ENCODE measurements around the gene AGMO. TPM values are rescaled to one million over a fixed set of nuclear protein-coding genes. Genes with fewer than 3 reads are reported as not detected.
A peak's percentile ranks its signal among the peaks of the same experiment; 100 is the strongest.

Gene AGMO
- total RNA-seq, 1 experiment from 2014 or later, result 0.05 TPM

GRCh38 chr7:15236952-15237351 lies 324.9 kb downstream of the AGMO start:
- no peak for DNase-seq (ENCODE audit: low spot score)

DNA sequence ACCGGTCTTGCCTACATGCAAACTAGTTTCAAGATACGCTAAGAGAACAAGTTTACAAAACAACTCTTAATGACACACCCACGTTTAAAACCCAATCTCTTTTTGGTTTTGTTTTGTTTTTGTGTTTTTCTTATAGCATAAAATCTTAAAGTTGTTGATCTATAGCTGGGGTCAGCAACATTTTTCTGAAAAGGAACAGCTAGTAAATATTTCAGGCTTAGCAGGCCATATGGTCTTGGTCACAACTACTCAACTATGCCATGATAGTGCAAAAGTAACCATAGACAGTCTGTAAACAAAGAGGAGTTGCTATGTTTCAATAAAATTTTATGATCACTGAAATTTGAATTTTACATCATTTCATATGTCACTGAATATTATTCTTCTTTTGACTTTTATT lies 327.4 kb downstream of the AGMO start:
- DNase-seq (ENCODE audit: low spot score), result no peak

DNA sequence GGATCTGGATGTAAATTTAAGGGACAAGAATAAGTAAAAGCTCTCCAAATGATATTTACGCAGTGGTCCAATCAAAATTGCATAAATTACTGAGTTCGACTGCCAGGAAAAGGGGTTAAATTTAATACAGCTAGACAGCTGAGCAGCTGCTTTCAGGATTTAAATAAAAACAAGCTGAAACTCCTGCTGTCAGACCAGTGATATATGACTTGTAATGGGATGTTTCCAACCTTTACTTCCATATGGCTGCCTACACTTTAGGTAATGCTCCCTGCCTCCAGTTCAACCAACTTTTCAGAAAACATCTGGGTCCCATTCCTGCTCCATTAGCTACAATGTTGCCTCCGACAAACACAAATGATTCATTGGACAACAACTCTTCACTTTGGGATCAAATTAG lies 333.0 kb downstream of the AGMO start:
- DNase-seq (ENCODE audit: low spot score), result no peak

GRCh38 chr7:15225981-15226380 lies 335.8 kb downstream of the AGMO start:
- no peak for DNase-seq (ENCODE audit: low spot score)

DNA sequence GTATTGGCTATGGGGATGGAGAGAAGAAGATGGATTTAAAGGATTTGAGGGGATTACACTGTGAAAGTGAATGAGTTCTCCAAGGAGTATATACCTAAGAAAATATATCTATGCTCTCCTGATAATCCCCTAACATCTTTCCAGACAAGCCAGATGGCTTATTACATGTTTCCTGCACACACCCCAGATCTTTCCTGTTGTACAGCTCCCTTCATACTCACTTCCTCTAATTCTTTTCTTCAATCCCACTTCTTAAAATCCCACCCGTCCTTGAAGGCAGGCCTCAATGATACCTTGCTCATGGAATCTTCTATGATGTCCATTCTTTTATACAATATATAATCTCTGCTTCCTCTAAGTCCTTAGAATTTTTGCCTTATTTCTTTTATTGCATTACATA lies 342.1 kb downstream of the AGMO start:
- DNase-seq (ENCODE audit: low spot score), result no peak

DNA sequence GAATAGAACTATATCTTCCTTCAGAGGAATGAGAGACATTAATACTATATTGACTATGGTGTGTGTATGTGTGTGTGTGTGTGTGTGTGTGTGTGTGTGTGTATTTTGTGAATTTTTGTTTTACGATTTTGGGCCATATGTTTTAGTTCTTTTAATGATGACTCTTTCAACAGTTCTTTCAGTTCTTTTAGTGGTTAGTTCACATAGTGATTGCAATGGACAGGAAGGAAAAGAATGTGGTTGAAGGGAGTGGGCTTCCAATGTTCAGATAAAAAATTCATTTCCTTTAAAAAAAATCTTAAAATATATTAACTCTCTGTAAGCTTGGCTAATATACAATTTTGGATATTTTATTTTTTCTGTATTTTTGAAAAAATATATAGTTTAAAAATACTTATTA lies 343.6 kb downstream of the AGMO start:
- DNase-seq (ENCODE audit: low spot score), result no peak

DNA sequence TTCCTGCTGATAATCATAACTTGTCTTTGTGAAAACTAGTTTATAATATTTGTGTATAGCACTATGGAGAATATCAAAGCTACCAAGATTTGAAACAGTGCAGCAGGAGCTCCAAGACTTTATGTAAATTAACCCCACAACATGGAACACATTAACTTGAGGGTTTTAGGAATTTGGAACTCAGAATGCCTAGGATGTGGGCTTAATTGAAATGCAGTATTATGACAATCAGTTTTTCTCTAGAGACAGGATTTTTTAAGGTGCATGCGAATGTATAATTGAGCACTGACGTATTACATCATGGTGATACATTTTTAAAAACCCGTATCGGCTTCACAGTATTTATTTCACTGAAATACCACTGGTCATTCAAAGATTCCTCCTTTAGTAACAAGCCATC lies 346.2 kb downstream of the AGMO start:
- no peak for DNase-seq (ENCODE audit: low spot score)

GRCh38 chr7:15214976-15215375 lies 346.8 kb downstream of the AGMO start:
- DNase-seq (ENCODE audit: low spot score), result no peak

DNA sequence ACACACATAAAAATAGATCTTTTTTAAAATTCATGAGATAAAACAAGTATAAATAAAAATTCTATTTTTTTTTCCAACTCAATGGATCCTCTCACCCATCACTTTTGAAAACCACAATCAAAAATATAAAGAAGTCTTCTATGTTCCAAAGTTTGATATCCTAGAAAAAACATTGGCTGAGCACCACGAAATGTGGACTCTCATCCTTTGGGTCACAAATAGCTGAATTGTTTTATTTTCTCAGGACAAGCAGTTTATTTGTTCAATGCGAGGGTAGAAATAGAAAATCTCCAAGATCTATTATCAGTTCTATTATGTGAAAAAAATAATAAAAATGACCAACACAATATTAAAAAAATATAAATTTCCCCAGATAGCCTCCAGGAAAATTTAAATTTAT lies 348.7 kb downstream of the AGMO start:
- no peak for DNase-seq (ENCODE audit: low spot score)

DNA sequence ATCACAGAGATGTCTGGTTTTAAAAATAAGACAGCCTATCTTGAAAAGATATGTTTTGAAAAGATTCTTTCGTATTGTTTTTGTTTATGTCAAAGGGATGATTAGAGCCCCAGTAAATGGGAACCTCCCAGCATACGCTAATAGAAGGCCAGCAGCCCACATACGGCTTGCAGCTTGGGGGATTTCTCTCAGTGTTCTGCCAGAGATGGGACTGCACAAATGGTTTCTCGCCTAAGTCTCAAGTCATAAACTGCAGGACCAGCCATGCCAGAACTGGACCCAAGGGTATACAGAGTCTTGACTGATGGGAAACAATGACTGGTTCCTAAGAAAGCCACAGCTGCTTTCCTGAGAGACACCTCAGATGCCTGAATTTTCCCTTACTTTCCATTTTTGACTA lies 352.4 kb downstream of the AGMO start:
- DNase-seq (ENCODE audit: low spot score), result no peak

DNA sequence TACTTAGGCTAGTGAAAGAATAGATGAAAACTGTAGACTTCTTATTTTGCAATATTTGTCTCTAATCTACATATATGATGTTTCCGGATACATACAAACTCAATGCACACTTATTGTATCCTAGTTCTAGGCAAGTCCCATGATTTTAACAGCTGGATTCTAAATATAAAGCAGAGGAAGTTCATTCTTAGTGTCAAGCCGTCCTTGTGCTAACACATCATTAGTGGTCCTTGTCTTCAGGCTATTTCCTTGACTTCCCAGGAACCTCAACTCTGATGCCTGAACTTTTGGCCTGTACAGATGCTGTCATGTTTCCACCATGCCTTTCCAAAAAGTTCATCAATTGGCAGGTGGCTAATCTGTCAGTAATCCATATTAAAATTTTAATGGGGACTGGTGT lies 357.4 kb downstream of the AGMO start:
- no peak for DNase-seq (ENCODE audit: low spot score)

DNA sequence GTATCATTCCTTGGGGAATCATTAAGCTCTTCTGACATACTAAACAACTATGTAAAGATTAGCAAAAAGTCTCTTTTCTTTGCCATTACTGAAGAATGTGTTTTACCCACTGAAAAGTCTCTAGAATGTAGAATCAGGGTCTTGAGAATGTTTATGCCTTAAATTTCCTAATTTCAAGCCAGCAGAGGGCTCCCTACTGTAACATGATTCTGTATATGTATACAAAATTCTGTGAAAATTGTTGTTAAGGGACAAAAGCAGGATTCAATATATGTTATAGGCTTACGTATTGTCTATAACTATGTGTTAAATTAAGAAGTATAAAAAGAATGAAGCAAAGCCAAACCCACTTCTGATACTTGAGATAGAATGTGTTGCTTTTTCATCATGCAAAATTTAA lies 362.3 kb downstream of the AGMO start:
- peak; percentile 16 for DNase-seq (ENCODE audit: low spot score)

- DNase-seq (ENCODE audit: low spot score), result no peak
These were observed 364.5 kb downstream of the AGMO start for GRCh38 chr7:15197042-15197977.

DNA sequence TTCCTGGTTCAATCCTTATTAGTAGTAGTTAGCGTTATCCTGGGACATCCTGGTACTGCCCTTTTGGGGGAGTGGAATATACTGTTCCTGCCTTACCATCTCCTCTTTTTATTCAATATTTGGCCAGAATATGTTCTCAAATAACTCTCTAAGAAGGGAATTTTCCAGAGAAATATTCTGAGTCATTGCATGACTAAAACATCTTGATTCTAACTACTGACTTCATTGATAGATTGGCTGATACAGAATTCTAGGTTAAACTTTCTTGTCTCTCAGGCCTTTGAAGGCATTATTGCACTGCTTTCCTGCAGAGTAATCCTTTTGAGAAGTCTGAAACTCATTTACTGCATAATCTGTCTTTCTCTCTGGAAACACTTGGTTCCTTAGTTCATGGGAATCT lies 383.8 kb downstream of the AGMO start:
- DNase-seq (ENCODE audit: low spot score), result no peak

DNA sequence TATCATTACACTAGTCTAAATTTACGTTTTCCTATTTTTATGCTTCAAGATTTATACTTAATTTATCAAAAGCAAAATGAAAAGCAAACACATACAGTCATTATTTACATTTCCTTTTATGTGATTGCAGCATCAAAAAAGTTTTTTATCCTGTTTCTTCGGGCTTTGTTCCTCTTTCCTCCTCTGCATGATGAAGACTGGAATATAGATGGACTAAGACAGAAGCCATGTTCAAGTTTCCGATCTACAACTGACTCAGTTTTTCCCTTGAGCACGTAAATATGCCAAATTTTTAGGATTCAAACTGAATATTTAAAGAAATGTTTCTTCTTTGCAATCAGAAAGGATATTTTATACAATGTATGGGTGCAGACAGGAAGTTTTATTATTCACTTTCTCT lies 385.7 kb downstream of the AGMO start:
- no peak for DNase-seq (ENCODE audit: low spot score)

- no peak for DNase-seq (ENCODE audit: low spot score)
These were observed 386.7 kb downstream of the AGMO start for GRCh38 chr7:15175152-15175551.

DNA sequence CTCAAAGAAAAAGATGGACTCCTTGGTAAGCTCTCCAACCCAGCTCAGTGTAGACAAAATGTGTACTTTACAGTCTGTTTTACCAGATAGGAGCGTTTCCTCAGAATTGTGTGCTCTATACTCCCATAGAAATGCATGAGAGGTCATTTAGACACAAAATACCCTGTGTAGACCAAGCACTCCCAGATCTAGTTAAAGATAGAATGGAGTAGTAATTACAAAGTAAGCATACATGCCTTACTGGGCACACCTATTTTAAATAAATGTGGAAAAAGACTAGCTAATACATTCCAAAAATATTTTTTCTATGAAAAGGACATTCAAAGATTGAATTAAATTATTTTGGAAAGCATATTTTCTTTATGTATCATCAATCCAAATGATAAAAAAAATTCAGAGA lies 387.3 kb downstream of the AGMO start:
- no peak for DNase-seq (ENCODE audit: low spot score)

GRCh38 chr7:15168489-15168888 lies 393.3 kb downstream of the AGMO start:
- DNase-seq (ENCODE audit: low spot score), result peak; percentile 8

- peak; percentile 33 for DNase-seq (ENCODE audit: low spot score)
These were observed 393.9 kb downstream of the AGMO start for GRCh38 chr7:15167912-15168311.

DNA sequence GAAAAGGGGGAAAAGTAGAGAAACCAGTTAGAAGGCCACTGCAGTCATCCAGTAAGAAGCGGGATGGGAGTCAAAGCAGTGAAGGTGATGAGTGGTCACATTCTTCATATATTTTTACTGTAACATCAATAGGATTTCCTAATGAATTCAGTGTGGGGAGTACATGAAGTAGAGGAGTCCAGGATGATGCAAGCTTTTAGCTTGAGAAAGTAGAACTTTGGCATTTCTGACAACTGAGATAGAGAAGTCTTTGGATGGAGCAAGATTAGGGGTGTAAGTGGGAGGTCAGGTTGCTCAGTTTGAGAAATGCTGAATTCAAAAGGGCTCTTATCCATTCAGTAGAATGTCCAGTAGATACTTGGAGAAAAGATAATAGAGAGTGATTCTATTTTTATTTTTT lies 395.2 kb downstream of the AGMO start:
- DNase-seq (ENCODE audit: low spot score), result no peak

DNA sequence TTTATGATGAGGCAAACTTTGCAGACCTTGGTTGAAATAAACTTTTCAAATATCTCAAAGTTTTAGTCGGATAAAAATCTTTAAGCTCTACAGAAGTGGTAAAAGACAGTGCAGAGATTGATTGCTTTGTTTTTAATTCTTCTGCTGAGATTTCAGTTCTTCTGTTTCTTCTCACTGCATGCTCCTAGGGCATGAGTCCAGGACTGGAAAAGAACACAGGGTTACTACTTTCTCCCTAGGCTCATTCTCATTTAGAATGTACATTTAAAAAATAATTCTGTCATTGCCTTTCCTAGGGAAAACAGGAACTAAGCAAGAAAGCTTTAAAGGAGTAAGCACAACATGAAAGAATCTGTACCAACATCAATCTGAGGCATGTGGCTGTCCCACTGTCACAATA lies 402.6 kb downstream of the AGMO start:
- DNase-seq (ENCODE audit: low spot score), result no peak

DNA sequence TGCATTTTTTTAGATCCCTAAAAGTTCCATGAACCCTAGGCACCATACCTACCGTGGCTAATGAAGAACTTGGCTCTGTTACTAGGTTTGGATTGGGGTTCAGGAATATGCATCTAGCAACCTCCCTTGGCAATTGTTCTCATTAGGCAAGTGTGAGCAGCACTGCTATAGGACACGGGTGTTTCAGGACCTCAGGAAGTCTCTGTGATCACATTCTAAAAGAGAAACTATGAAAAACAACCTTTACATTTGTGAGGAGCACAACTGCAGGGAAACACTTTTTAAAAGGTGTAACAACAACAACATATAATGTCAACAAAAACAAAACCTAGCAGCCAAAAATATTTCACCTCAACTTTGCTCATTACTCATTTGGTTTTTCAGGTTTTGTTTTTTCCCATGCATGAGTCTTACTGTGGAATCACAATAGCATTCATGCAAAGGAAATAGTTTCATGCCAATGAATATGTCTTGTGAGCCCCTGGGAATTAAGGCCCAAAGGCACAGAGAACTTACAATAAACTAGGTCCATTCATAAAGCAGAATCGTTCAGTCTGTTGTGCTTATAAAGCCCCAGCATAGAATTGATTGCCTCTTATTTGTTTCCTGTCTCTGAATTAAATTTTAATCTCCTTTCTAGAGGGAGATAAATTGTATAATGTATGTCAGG lies 403.5 kb downstream of the AGMO start:
- no peak for DNase-seq (ENCODE audit: low spot score)

All from HT-29 (cell line).